ENCODE measurements around the gene BICRA. TPM values are rescaled to one million over a fixed set of nuclear protein-coding genes. Genes with fewer than 3 reads are reported as not detected.

Gene BICRA
- total RNA-seq, 1 donor from 2014 or later = 5.2 TPM

GRCh38 chr19:47729468-47729798 is 120.5 kb downstream of the BICRA start:
- H3K36me3 ChIP-seq = peaks cover 4 to 45% of the 10 kb centered on the region in 2 donors
- no peaks in the 10 kb centered on the region for H3K9me3 ChIP-seq
- peak overlapping the region in 1 of 2 donors; percentile 2 for H3K4me3 ChIP-seq
- peaks cover 59% of the 10 kb centered on the region for H3K4me1 ChIP-seq
- intact Hi-C loops (cut with DNase I) = no loop called here
- H3K27ac ChIP-seq = peak overlapping the region; percentile 92
- no peak for TF ChIP-seq CTCF (IDR thresholded peaks at IDR 0.05)
- peak; percentile 74 to 75 for TF ChIP-seq POLR2AphosphoS5 (IDR thresholded peaks at IDR 0.05; ENCODE audit: insufficient read depth in 1 of 2, low read depth in 1 of 2)
- TF ChIP-seq POLR2A (IDR thresholded peaks at IDR 0.05) = no peak
- DNase-seq (ENCODE audit: extremely low spot score in 2 of 2) = no peak
- H3K27me3 ChIP-seq = no peaks in the 10 kb centered on the region

GRCh38 chr19:47729799-47730520 is 121.0 kb downstream of the BICRA start:
- Histone ChIP-seq H3K9me3 (no peaks in the 10 kb centered on the region), H3K27me3 (no peaks in the 10 kb centered on the region), H3K4me1 (peaks cover 55% of the 10 kb centered on the region), H3K36me3 (peaks cover 4 to 50% of the 10 kb centered on the region in 2 donors), H3K27ac (peak overlapping the region; percentile 92), H3K4me3 (peak overlapping the region in 1 of 2 donors; percentile 2)
- intact Hi-C loops (cut with DNase I) = no loop called here
- no peak for DNase-seq (ENCODE audit: extremely low spot score in 2 of 2)
- TF ChIP-seq POLR2A (IDR thresholded peaks at IDR 0.05) (no peak), POLR2AphosphoS5 (IDR thresholded peaks at IDR 0.05; ENCODE audit: insufficient read depth in 1 of 2, low read depth in 1 of 2) (peak in 1 of 2 donors; percentile 66)

- peak overlapping the region; percentile 92 for H3K27ac ChIP-seq
- no peak overlapping the region for H3K4me3 ChIP-seq
- H3K4me1 ChIP-seq = peaks cover 50% of the 10 kb centered on the region
- intact Hi-C loops (cut with DNase I) = no loop called here
- no peak for TF ChIP-seq CTCF (IDR thresholded peaks at IDR 0.05)
- no peak for TF ChIP-seq POLR2AphosphoS5 (IDR thresholded peaks at IDR 0.05; ENCODE audit: insufficient read depth in 1 of 2, low read depth in 1 of 2)
- TF ChIP-seq POLR2A (IDR thresholded peaks at IDR 0.05) = no peak
- H3K36me3 ChIP-seq = peaks cover 4 to 54% of the 10 kb centered on the region in 2 donors
- H3K9me3 ChIP-seq = no peaks in the 10 kb centered on the region
- H3K27me3 ChIP-seq = no peaks in the 10 kb centered on the region
- DNase-seq (ENCODE audit: extremely low spot score in 2 of 2) = no peak
These were observed 121.6 kb downstream of the BICRA start for GRCh38 chr19:47730521-47730889.

- H3K9me3 ChIP-seq = no peaks in the 10 kb centered on the region
- H3K27ac ChIP-seq = peak overlapping the region; percentile 92
- no peak for DNase-seq (ENCODE audit: extremely low spot score in 2 of 2)
- peaks cover 46% of the 10 kb centered on the region for H3K4me1 ChIP-seq
- TF ChIP-seq CTCF (IDR thresholded peaks at IDR 0.05) = no peak
- no peak for TF ChIP-seq POLR2A (IDR thresholded peaks at IDR 0.05)
- TF ChIP-seq POLR2AphosphoS5 (IDR thresholded peaks at IDR 0.05; ENCODE audit: insufficient read depth in 1 of 2, low read depth in 1 of 2) = no peak
- peaks cover 4 to 53% of the 10 kb centered on the region in 2 donors for H3K36me3 ChIP-seq
- H3K27me3 ChIP-seq = no peaks in the 10 kb centered on the region
- no peak overlapping the region for H3K4me3 ChIP-seq
- intact Hi-C loops (cut with DNase I) = no loop called here
These were observed 122.0 kb downstream of the BICRA start for GRCh38 chr19:47730910-47731309.

GRCh38 chr19:47735131-47735530 is 126.2 kb downstream of the BICRA start:
- H3K27ac ChIP-seq = no peak overlapping the region
- DNase-seq (ENCODE audit: extremely low spot score in 2 of 2) = no peak
- H3K9me3 ChIP-seq = no peaks in the 10 kb centered on the region
- intact Hi-C loops (cut with DNase I) = no loop called here
- H3K27me3 ChIP-seq = no peaks in the 10 kb centered on the region
- peaks cover 4 to 61% of the 10 kb centered on the region in 2 donors for H3K36me3 ChIP-seq
- no peak overlapping the region for H3K4me3 ChIP-seq
- TF ChIP-seq POLR2A (IDR thresholded peaks at IDR 0.05) (no peak), CTCF (IDR thresholded peaks at IDR 0.05) (no peak), POLR2AphosphoS5 (IDR thresholded peaks at IDR 0.05; ENCODE audit: insufficient read depth in 1 of 2, low read depth in 1 of 2) (no peak)
- peaks cover 5% of the 10 kb centered on the region for H3K4me1 ChIP-seq

All from vagina (tissue), 2 donors.